ENCODE data around the gene FUS.

Gene FUS

GRCh38 chr16:31216422-31217135 is 36.6 kb downstream of the FUS start, which contains the start of gene PYDC1 (continued):
- no peak for TF ChIP-seq ZNF70 (CRISPR knock-in tag; IDR thresholded peaks at IDR 0.05)
- TF ChIP-seq TOX (CRISPR knock-in tag; IDR thresholded peaks at IDR 0.05; ENCODE audit: borderline replicate concordance) = no peak
- TF ChIP-seq RARB (CRISPR knock-in tag; IDR thresholded peaks at IDR 0.05) = no peak
- no peak for TF ChIP-seq OSR1 (CRISPR knock-in tag; IDR thresholded peaks at IDR 0.05)

DNA sequence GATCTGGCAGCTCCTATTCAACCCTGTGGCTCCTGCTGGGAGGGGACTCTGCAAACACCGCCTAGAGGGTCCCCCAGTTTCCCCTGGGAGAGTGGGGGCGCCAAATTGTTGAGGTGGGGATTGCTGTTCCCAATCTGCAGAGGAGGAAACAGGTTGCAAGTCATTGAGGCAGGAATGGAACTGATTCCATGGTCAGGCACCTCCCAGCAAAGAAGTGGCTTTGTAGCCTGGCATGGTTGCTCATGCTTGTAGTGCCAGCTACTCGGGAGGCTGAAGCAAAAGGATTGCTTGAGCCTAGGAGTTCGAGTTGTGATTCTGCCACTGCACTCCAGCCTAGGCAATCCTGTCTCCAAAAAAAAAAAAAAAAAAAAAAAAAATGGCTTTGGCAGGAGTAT is 37.2 kb downstream of the FUS start:
- TF ChIP-seq OSR1 (CRISPR knock-in tag; IDR thresholded peaks at IDR 0.05) (no peak), ARNTL (CRISPR knock-in tag; IDR thresholded peaks at IDR 0.05; ENCODE audit: borderline replicate concordance, low read depth) (no peak), POU6F1 (CRISPR knock-in tag; IDR thresholded peaks at IDR 0.05; ENCODE audit: borderline replicate concordance, low read depth) (no peak), CSDC2 (CRISPR knock-in tag; IDR thresholded peaks at IDR 0.05) (no peak), ZNF70 (CRISPR knock-in tag; IDR thresholded peaks at IDR 0.05) (no peak)
- no peak for ATAC-seq

- no peak for TF ChIP-seq RARB (CRISPR knock-in tag; IDR thresholded peaks at IDR 0.05)
- no peak for TF ChIP-seq ESRRG (CRISPR knock-in tag; IDR thresholded peaks at IDR 0.05)
- TF ChIP-seq ZFP30 (CRISPR knock-in tag; IDR thresholded peaks at IDR 0.05) = no peak
- TF ChIP-seq POU6F1 (CRISPR knock-in tag; IDR thresholded peaks at IDR 0.05; ENCODE audit: borderline replicate concordance, low read depth) = no peak
- ATAC-seq = no peak
Measured at GRCh38 chr16:31219154-31219741, 39.3 kb downstream of the FUS start.

GRCh38 chr16:31221357-31222160 is 41.6 kb downstream of the FUS start:
- TF ChIP-seq TCF4 (CRISPR knock-in tag; IDR thresholded peaks at IDR 0.05; ENCODE audit: borderline replicate concordance) (no peak), ZFP30 (CRISPR knock-in tag; IDR thresholded peaks at IDR 0.05) (no peak), BACH2 (CRISPR knock-in tag; IDR thresholded peaks at IDR 0.05; ENCODE audit: borderline replicate concordance) (no peak), ISL1 (CRISPR knock-in tag; IDR thresholded peaks at IDR 0.05) (no peak), GLIS3 (CRISPR knock-in tag; IDR thresholded peaks at IDR 0.05) (no peak), ZNF70 (CRISPR knock-in tag; IDR thresholded peaks at IDR 0.05) (no peak), PPARA (CRISPR knock-in tag; IDR thresholded peaks at IDR 0.05; ENCODE audit: borderline replicate concordance) (no peak), SNAI2 (CRISPR knock-in tag; IDR thresholded peaks at IDR 0.05) (no peak), POU6F1 (CRISPR knock-in tag; IDR thresholded peaks at IDR 0.05; ENCODE audit: borderline replicate concordance, low read depth) (no peak)
- TF ChIP-seq, protein P1, sequence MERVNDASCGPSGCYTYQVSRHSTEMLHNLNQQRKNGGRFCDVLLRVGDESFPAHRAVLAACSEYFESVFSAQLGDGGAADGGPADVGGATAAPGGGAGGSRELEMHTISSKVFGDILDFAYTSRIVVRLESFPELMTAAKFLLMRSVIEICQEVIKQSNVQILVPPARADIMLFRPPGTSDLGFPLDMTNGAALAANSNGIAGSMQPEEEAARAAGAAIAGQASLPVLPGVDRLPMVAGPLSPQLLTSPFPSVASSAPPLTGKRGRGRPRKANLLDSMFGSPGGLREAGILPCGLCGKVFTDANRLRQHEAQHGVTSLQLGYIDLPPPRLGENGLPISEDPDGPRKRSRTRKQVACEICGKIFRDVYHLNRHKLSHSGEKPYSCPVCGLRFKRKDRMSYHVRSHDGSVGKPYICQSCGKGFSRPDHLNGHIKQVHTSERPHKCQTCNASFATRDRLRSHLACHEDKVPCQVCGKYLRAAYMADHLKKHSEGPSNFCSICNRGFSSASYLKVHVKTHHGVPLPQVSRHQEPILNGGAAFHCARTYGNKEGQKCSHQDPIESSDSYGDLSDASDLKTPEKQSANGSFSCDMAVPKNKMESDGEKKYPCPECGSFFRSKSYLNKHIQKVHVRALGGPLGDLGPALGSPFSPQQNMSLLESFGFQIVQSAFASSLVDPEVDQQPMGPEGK (CRISPR knock-in tag; IDR thresholded peaks at IDR 0.05; ENCODE audit: borderline replicate concordance) = no peak
- no peak for ATAC-seq

- ATAC-seq = no peak
- TF ChIP-seq, protein P2, sequence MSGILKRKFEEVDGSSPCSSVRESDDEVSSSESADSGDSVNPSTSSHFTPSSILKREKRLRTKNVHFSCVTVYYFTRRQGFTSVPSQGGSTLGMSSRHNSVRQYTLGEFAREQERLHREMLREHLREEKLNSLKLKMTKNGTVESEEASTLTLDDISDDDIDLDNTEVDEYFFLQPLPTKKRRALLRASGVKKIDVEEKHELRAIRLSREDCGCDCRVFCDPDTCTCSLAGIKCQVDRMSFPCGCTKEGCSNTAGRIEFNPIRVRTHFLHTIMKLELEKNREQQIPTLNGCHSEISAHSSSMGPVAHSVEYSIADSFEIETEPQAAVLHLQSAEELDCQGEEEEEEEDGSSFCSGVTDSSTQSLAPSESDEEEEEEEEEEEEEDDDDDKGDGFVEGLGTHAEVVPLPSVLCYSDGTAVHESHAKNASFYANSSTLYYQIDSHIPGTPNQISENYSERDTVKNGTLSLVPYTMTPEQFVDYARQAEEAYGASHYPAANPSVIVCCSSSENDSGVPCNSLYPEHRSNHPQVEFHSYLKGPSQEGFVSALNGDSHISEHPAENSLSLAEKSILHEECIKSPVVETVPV (CRISPR knock-in tag; IDR thresholded peaks at IDR 0.05) = no peak
- TF ChIP-seq, protein P3, sequence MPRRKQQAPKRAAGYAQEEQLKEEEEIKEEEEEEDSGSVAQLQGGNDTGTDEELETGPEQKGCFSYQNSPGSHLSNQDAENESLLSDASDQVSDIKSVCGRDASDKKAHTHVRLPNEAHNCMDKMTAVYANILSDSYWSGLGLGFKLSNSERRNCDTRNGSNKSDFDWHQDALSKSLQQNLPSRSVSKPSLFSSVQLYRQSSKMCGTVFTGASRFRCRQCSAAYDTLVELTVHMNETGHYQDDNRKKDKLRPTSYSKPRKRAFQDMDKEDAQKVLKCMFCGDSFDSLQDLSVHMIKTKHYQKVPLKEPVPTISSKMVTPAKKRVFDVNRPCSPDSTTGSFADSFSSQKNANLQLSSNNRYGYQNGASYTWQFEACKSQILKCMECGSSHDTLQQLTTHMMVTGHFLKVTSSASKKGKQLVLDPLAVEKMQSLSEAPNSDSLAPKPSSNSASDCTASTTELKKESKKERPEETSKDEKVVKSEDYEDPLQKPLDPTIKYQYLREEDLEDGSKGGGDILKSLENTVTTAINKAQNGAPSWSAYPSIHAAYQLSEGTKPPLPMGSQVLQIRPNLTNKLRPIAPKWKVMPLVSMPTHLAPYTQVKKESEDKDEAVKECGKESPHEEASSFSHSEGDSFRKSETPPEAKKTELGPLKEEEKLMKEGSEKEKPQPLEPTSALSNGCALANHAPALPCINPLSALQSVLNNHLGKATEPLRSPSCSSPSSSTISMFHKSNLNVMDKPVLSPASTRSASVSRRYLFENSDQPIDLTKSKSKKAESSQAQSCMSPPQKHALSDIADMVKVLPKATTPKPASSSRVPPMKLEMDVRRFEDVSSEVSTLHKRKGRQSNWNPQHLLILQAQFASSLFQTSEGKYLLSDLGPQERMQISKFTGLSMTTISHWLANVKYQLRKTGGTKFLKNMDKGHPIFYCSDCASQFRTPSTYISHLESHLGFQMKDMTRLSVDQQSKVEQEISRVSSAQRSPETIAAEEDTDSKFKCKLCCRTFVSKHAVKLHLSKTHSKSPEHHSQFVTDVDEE (CRISPR knock-in tag; IDR thresholded peaks at IDR 0.05) = no peak
- no peak for TF ChIP-seq ARNTL (CRISPR knock-in tag; IDR thresholded peaks at IDR 0.05; ENCODE audit: borderline replicate concordance, low read depth)
- TF ChIP-seq ZFP3 (CRISPR knock-in tag; IDR thresholded peaks at IDR 0.05) = no peak
- no peak for TF ChIP-seq ZC3H10 (CRISPR knock-in tag; IDR thresholded peaks at IDR 0.05)
- TF ChIP-seq TCF4 (CRISPR knock-in tag; IDR thresholded peaks at IDR 0.05; ENCODE audit: borderline replicate concordance) = no peak
- TF ChIP-seq ZNF70 (CRISPR knock-in tag; IDR thresholded peaks at IDR 0.05) = no peak
Measured at GRCh38 chr16:31223044-31223443, 43.1 kb downstream of the FUS start.
